KMS-11 (cell line): ENCODE results near the gene LSP1.

ENCODE experiments used
- H2AFZ ChIP-seq: fragments of 200-600 bp; sonication (generic); 2 replicates; pipeline ENCODE4 v1.6.1; 2016; ENCODE audit warnings: antibody characterized with exemption, mixed run types, low read depth
- H3K27ac ChIP-seq: fragments of 200-600 bp; sonication (generic); 2 replicates; pipeline ENCODE4 v1.6.1; 2016; ENCODE audit warnings: mild to moderate bottlenecking, mixed run types
- H3K27me3 ChIP-seq: fragments of 200-600 bp; sonication (generic); 2 replicates; pipeline ENCODE4 v1.6.1; 2017; ENCODE audit warnings: mild to moderate bottlenecking, low read depth, mixed run types, moderate library complexity; ENCODE audit not compliant: insufficient read depth
- H3K36me3 ChIP-seq: fragments of 200-600 bp; sonication (generic); 2 replicates; pipeline ENCODE4 v1.6.1; 2017; ENCODE audit warnings: mild to moderate bottlenecking, mixed run types; ENCODE audit not compliant: insufficient read depth
- H3K4me1 ChIP-seq: fragments of 200-600 bp; sonication (generic); 2 replicates; pipeline ENCODE4 v1.6.1; 2016; ENCODE audit warnings: mild to moderate bottlenecking, low read depth, mixed run types; ENCODE audit not compliant: poor library complexity, severe bottlenecking
- H3K4me2 ChIP-seq: fragments of 200-600 bp; sonication (generic); 2 replicates; pipeline ENCODE4 v1.7.0; 2016; ENCODE audit warnings: mild to moderate bottlenecking, mixed run types
- H3K4me3 ChIP-seq: fragments of 200-600 bp; sonication (generic); IDR thresholded peaks from 2 replicates; pipeline ENCODE4 v1.6.1; 2017; ENCODE audit warnings: low read depth, low read length, mixed read lengths; ENCODE audit not compliant: insufficient read depth
- H3K79me2 ChIP-seq: fragments of 200-600 bp; sonication (generic); 2 replicates; pipeline ENCODE4 v1.6.1; 2016; ENCODE audit warnings: low read depth, mixed run types; ENCODE audit not compliant: insufficient read depth
- H3K9ac ChIP-seq: fragments of 200-600 bp; sonication (generic); 2 replicates; pipeline ENCODE4 v1.6.1; 2016; ENCODE audit warnings: mild to moderate bottlenecking, mixed run types
- H4K20me1 ChIP-seq: fragments of 200-600 bp; sonication (generic); 2 replicates; pipeline ENCODE4 v1.6.1; 2016; ENCODE audit warnings: mild to moderate bottlenecking, mixed run types; ENCODE audit not compliant: insufficient read depth
- TF ChIP-seq, protein P1 (sequence below): fragments of 200-600 bp; sonication (generic); conservative IDR thresholded peaks from 2 replicates; pipeline ENCODE4 v1.6.1; 2017; ENCODE audit warnings: low read depth, mild to moderate bottlenecking, antibody characterized with exemption, low read length, moderate library complexity, mixed read lengths

Gene LSP1

DNA sequence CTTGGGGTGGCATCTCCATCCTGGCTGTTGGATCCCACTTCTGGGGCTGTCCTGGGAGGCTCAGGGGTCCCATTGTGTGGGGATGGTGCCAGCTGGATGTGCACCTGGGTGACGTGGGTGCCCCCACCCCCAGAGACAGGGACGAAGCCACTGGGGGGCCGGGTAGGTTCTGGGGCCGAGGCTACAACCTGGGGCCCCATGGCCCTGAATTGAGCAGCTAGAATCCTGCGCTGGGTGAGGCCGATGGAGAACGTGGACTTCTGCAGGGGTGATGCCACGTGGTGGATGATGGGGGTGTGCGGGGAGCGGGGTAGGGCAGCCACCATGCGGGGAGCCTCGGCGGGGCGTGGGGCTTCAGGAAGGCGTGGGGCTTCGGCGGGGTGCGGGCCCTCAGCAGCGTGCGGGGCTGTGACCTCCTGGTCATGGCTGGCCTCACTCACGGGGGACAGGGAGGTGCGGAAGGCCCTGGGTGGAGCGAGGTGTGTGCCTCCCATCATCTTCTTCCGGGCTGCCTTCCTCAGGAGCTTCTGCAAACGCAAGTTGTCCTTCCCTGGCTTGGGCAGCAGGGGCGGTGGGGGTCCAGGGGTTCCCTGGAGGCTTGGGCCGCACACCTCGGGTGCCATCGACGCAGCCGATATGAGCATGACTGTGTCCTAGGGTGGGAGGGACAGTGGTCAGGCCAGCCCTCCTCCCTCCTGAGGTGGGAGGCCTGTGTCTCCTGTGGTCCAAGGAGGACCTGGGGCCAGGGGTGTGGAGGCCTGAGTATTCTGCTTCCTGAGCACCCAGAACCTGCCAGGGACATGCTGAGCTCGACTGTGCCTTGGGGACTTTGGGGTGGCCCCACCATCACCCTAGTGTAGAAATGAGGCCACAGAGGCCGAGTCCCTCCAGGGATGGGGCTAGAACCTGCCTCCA lies 37.3 kb downstream of the LSP1 start:
- no peak overlapping the region for H2AFZ ChIP-seq
- TF ChIP-seq, protein P1, sequence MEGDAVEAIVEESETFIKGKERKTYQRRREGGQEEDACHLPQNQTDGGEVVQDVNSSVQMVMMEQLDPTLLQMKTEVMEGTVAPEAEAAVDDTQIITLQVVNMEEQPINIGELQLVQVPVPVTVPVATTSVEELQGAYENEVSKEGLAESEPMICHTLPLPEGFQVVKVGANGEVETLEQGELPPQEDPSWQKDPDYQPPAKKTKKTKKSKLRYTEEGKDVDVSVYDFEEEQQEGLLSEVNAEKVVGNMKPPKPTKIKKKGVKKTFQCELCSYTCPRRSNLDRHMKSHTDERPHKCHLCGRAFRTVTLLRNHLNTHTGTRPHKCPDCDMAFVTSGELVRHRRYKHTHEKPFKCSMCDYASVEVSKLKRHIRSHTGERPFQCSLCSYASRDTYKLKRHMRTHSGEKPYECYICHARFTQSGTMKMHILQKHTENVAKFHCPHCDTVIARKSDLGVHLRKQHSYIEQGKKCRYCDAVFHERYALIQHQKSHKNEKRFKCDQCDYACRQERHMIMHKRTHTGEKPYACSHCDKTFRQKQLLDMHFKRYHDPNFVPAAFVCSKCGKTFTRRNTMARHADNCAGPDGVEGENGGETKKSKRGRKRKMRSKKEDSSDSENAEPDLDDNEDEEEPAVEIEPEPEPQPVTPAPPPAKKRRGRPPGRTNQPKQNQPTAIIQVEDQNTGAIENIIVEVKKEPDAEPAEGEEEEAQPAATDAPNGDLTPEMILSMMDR: no peak
- no peaks in the 10 kb centered on the region for H3K36me3 ChIP-seq
- no peaks in the 10 kb centered on the region for H4K20me1 ChIP-seq
- H3K27ac ChIP-seq: no peak overlapping the region
- no peaks in the 10 kb centered on the region for H3K4me1 ChIP-seq
- H3K9ac ChIP-seq: no peak overlapping the region
- no peak overlapping the region for H3K4me2 ChIP-seq
- H3K79me2 ChIP-seq: no peaks in the 10 kb centered on the region
- H3K4me3 ChIP-seq: no peak overlapping the region
- H3K27me3 ChIP-seq: peaks cover 71% of the 10 kb centered on the region; the same call in 1 of the 2 replicates

DNA sequence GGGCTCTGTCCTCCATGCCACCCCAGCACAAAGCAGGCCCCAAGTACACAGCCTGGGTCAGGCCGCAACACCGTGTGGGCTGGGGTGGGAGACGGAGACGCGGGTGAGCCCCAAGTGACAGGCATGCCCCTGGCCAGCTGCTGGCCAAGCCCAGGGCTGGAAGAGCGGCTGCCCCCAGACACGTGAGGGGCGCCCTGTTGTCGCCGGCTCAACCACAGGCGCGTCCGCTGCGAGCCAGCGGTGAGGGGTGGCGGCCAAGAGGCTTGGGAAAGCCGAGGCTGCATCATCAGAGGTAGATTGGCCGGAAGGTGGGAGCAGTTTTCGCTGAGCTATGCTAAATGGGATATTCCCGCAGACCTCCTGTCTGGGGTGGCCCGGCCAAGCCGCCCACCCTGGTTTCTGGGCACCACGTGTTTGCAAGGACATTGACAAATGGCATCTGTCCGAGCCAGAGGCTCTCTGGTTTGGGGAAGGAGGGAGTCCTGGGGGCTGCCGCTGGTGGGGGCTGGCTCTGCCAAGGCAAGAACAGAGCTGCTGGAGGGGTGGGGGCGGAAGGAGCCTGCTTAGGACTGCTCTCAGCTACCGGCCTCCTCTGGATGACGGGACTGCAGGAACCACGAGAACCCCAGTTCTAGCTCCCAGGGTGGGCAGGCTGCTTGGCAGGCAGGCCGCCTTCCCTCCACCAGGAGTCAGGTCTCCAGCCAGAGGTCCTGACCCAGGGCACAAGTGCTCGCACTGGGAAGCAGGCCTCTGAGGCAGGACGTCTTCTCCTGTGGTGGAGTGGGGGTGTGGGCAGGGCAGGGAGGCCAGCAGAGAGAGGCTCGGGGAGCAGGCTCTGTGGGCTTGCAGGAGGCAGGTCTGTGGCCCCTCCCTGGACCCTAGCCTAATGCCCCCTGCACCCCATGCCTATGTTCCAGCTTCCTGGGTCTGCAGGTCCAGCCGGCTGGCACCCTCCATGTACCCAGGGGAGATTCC lies 38.3 kb downstream of the LSP1 start:
- Histone ChIP-seq H3K27ac (no peak overlapping the region), H3K27me3 (peaks cover 72% of the 10 kb centered on the region), H3K9ac (no peak overlapping the region), H2AFZ (no peak overlapping the region), H3K4me3 (no peak overlapping the region), H3K79me2 (no peaks in the 10 kb centered on the region), H3K36me3 (no peaks in the 10 kb centered on the region), H4K20me1 (no peaks in the 10 kb centered on the region), H3K4me2 (no peak overlapping the region), H3K4me1 (no peaks in the 10 kb centered on the region)
- TF ChIP-seq, protein P1: no peak

DNA sequence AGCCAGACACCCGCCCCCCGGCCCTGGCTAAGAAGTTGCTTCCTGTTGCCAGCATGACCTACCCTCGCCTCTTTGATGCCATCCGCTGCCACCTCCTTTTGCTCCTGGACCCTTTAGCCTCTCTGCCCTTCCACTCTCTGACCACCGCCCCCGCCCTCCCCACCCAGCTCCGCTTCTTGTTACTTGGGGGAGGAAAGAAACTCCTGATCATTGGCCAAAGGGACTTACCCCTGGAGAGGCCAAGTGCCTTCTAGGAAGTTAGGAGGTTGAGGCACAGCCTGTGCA lies 38.9 kb downstream of the LSP1 start, which contains the start of gene PRR33:
Gene PRR33 (minus strand): TSS at position 65 of the 285 bp plus-strand sequence. CDS start 1,311 bp downstream, outside the sequence.
- no peaks in the 10 kb centered on the region for H3K4me1 ChIP-seq
- no peak within 1 kb of the TSS for H3K27ac ChIP-seq
- no peak within 1 kb of the TSS for H3K4me3 ChIP-seq
- TF ChIP-seq, protein P1: no peak
- H2AFZ ChIP-seq: no peak within 1 kb of the TSS
- no peak within 1 kb of the TSS for H3K4me2 ChIP-seq
- H3K36me3 ChIP-seq: no peaks in the 10 kb centered on the region
- H4K20me1 ChIP-seq: no peaks in the 10 kb centered on the region
- H3K9ac ChIP-seq: no peak within 1 kb of the TSS
- peaks cover 74% of the 10 kb centered on the region for H3K27me3 ChIP-seq
- no peaks in the 10 kb centered on the region for H3K79me2 ChIP-seq

DNA sequence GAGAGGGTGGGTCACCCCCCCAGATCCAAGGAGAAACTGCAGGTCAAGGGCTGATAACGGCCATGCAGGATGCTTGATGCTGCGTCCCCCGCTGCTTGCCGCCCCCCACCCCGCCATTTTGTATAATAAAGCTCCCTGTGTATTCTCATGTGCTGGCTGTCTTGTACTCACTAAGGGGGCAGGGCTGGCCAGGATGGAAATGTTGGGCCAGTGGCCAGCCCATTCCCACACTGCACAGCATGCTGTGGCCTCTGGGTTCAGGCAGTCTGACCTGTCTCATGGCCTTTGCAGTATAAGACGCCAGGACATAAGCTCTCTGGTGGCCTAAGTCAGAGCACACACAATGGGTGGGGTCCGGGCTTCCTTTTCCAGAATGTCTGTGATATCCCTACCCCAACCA lies 39.2 kb downstream of the LSP1 start:
- Histone ChIP-seq H3K4me3 (no peak overlapping the region), H3K4me1 (no peaks in the 10 kb centered on the region), H3K27me3 (peaks cover 77% of the 10 kb centered on the region), H3K9ac (no peak overlapping the region), H2AFZ (no peak overlapping the region), H3K36me3 (no peaks in the 10 kb centered on the region), H3K79me2 (no peaks in the 10 kb centered on the region), H3K4me2 (no peak overlapping the region), H3K27ac (no peak overlapping the region), H4K20me1 (no peaks in the 10 kb centered on the region)
- TF ChIP-seq, protein P1: no peak
